ENCODE measurements around the gene SDE2.
"Not testable (repeated sequence)": the region's sequence is repeated elsewhere in the genome, so short reads cannot be mapped to it uniquely, and the experiment has no call there.

The SDE2 gene

DNA sequence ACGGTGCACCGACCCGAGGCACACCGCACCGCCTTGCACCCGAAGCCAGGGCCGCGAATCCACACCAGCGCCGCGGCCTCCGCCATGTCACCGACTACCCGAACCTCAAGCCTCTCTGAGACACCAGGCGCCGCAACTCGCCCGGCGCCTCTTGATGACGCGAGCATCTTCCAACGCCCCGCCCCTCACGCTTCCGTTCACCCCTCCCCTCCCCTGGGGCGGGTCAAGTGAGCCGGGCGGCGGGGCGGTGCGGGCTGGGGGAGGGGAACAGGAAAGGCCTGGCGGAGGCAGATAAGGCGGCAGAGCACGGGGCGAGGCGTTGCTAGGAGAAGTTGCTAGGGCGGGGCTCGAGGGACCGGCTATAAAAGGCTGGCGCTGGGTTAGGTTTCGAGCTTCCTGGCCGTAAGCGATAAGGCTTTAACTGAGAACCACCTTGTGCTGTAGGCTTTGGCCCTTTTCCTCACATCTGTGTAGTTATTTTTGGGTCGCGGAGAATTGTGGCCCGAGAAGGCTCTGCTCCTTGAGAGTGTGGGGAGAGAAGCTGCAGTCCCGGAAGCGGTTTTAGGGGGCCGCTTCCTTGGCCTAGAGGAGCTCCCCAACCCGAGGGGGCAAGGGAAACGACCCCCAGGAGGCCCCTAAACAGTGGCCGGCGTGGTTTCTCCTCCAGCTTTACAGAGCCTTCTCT, at the start of gene SDE2:
Gene SDE2, minus strand, starts transcription at position 117 of the 685 bp plus-strand sequence. Its CDS starts 31 bp downstream, at position 86.
- DNase-seq (ENCODE audit: low spot score): peak; percentile 98

- DNase-seq (ENCODE audit: low spot score): no peak
These were observed 49.7 kb upstream of the SDE2 start for GRCh38 chr1:226048886-226049285.

GRCh38 chr1:226047495-226047894, 48.4 kb upstream of the SDE2 start:
- DNase-seq (ENCODE audit: low spot score): peak; percentile 36

GRCh38 chr1:226046240-226046639, 47.1 kb upstream of the SDE2 start:
- DNase-seq (ENCODE audit: low spot score): no peak

- DNase-seq (ENCODE audit: low spot score): no peak
These were observed 45.5 kb upstream of the SDE2 start for GRCh38 chr1:226044514-226045101.

- DNase-seq (ENCODE audit: low spot score): no peak
These were observed 42.3 kb upstream of the SDE2 start for GRCh38 chr1:226041419-226041818.

- no peak for DNase-seq (ENCODE audit: low spot score)
These were observed 39.5 kb upstream of the SDE2 start for GRCh38 chr1:226038661-226039060.

DNA sequence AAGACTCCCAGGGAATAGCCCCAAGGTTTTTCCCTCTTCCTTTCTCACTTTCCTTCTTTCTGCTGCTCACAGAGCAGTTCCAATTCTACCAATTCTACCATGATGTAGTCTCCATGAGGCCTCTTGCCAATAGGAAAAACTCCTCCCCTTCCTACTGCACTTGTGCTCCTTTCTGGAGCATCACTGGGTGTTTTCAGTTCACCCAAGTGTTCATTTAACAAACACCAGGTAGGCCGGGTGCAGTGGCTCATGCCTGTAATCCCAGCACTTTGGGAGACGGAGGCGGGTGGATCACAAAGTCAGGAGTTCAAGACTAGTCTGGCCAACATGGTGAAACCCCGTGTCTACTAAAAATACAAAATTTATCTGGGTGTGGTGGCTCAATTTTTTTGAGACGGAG, 36.8 kb upstream of the SDE2 start:
- no peak for DNase-seq (ENCODE audit: low spot score)

DNA sequence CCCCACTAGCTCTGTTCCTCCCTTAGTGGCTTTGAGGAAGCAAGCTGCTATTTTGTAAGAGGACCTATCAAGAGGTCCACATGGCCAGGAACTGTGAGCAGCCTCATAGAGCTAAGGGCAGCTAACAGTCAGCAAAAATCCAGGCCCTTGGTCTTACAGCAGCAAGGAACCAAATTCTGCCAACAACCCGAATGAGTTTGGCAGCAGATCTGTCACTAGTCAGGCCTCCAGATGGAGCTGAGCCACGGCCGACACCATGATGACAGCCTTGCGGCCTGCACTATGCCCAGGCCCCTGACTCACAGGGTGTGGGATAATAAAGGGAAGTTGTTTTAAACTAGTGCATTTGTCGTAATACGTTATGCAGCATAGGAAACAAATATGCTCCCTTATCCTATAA, 35.3 kb upstream of the SDE2 start:
- peak; percentile 86 for DNase-seq (ENCODE audit: low spot score)

DNA sequence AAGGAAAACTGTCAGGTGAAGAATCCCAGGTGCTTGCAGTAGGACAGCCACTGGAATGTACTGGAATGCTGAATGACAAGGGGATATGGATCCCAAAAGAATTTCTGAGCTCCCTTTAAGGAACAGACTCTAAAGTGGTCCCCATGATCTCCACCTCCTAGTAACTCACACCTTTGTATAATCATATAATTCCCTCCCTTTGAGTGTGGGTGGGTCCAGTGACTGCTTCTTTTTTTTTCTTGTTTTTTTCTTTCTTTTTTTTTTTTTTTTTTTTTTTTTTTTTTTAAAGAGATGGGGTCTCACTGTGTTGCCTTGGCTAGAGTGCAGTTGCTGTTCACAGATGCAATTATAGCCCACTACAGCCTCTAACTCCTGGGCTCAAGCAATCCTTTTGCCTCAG, 34.8 kb upstream of the SDE2 start:
- DNase-seq (ENCODE audit: low spot score): no peak

DNA sequence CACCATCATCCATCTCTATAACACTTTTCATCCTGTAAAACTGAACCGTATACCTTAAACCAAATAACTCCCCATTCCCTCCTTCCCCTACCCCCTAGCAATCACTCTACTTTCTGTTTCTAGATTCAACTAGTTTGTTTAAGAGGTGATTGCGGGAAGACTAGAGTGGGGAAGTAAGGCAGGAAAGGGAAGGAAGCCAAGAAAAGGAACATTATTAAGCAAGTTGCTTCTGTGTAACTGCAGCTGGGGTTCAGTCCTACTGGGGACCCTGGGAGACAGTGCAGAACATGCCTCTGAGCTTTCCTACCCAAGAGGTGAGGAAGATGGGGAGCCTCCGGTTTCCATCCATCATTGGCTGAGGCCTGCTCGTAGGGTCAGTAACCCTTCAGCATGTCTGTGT, 34.4 kb upstream of the SDE2 start:
- DNase-seq (ENCODE audit: low spot score): no peak

DNA sequence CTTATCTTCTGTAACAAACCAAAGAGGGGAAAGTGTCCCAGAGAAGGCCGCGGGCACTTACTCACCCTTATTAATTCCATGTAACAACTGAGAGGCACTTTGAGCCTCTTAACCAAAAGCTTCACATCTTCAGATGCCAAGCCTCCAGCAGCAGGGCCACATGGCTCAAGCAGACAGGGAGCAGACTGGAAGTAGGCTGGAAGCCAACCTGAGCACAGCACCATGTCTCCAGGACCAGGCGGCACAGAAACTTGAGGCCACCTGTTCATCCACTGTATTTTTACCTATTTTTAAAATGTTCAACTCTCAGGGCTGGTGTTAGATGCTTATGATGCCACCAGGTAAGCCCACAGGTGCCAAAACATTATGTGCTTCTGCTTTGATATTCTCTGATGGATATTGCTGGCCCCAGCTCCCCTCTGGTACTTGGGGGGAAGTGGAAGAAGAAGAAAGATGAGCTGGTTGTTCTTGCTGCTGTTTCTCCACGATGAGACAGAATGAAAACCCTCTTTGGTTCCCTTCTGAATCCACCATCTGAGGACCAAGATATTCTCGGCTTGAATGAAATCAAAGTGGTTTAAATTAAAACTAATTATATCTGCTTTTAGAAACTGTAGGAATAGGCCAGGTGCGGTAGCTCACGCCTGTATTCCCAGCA, 30.6 kb upstream of the SDE2 start:
- no peak for DNase-seq (ENCODE audit: low spot score)

- DNase-seq (ENCODE audit: low spot score): no peak
These were observed 30.0 kb upstream of the SDE2 start for GRCh38 chr1:226029093-226029496.

- no peak for DNase-seq (ENCODE audit: low spot score)
These were observed 28.5 kb upstream of the SDE2 start for GRCh38 chr1:226027538-226028217.

GRCh38 chr1:226026833-226027232, 27.7 kb upstream of the SDE2 start:
- DNase-seq (ENCODE audit: low spot score): no peak

DNA sequence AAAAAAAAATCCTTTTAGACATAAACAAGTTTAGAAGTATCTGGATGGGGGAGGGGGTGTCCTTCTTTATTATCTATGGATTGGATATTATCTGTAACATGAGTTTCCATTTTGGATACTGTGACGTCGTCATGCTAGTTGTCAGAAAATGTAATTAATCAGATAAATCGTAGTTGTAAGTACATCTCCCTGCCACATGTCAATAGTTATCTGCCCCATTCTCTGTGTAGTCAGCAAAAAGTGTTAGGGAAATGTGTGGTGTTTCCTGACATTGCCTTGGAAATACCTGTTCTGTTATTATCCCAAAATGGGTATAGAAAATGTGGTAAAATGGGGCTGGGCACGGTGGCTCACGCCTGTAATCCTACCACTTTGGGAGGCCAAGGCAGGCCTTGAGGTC, 24.6 kb upstream of the SDE2 start:
- DNase-seq (ENCODE audit: low spot score): no peak

DNA sequence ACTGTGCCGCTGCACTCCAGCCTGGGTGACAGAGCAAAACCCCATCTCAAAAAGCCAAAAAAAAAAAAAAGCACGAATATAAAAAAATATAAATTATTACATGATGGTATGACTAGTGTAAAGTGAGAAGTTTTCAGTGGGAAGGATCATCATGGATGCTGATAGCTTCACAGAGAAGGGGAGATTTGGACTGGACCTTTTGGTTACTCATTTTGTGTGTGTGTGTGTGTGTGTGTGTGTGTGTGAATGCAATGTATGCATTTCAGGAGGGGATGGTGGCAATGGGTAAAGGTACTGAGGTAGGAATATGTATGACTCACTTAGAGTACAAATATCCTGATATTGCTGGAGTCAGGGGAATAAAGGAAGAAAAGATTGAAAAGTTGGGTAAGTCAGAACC, 22.7 kb upstream of the SDE2 start:
- DNase-seq (ENCODE audit: low spot score): no peak

DNA sequence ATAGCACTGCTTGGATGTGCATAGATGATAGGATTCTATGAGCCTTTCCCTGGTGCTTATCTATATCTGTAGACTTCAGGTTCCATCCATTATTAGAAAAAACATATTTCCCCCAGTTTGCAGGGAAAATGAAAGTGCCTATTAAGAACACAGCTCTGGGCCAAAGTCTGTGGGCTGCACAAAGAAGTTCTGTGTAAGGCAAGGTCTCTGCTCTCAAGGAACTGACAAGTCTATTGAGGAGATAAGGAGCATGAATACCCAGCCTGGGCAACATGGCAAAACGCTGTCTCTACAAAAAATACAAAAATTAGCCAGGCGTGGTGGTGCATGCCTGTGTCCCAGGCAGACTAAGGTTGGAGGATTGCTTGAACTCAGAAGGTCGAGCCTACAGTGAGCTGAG, 22.3 kb upstream of the SDE2 start:
- no peak for DNase-seq (ENCODE audit: low spot score)

DNA sequence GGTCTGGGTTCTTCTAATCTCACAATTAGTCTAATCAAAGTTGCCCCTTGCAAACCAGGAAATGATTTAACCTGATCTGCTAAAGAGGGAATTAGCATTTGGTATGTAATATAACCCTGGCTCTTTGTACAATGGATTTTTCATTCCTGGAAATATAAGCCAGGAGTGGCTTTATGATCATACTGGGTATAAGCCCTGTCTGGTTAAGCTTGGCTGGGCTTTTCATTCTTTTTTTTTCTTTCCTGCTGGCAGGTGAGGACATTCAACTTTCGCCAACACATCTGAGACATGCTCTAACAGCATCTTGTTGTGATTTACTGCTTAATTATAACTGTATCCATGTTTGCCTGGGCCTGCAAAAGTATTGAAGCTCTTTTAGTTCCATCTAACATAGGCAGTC, 20.4 kb upstream of the SDE2 start:
- DNase-seq (ENCODE audit: low spot score): no peak

DNA sequence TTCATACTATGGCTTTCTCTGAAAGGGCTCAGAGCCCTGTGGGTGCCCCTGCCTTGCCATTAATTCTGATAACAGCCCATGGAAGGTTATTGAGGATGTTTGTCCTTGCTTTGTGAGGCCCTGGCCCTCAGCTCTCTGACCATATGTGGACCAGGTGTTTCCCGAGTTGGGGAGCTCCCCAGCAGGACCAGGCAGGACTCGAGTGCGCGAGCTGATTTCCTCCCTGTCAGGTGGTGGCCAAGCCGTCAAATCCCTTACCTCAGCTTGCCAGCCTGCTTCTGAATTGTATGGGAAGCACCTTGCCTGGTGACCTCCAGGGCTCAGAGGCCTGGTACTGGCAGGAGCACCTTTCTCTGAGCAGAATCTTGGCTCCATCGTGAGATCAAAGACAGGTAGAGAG, 17.9 kb upstream of the SDE2 start:
- DNase-seq (ENCODE audit: low spot score): no peak

- DNase-seq (ENCODE audit: low spot score): no peak
These were observed 10.5 kb upstream of the SDE2 start for GRCh38 chr1:226009650-226010044.

GRCh38 chr1:226007126-226007892, 8.2 kb upstream of the SDE2 start:
- not testable (repeated sequence) for DNase-seq (ENCODE audit: low spot score)

All from AG08396 (cell line).